ENCODE results near the gene RAB10.

DNA sequence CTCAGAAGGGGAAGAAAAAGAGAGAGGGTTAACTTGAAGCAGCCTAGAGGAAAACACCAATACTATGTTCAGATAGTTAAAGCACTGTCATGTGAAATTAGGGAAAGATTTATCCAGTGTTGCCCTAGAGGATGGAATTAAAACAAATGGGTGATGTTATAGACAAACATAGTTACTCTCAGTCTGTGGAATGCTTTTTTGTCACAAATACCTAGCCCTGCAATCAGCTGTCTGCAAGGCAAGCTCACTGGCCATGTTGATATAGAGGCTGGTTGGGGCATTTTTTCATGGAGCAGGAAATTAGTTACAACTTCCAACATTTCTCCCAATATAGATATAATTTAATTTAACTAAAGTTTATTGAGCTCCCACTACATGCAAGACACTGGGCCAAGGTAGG, 8.4 kb upstream of the RAB10 start:
- TF ChIP-seq TAF1 (IDR thresholded peaks at IDR 0.05; ENCODE audit: low read depth) (no peak), SMC3 (conservative IDR thresholded peaks at IDR 0.05; ENCODE audit: poor library complexity) (no peak), EZH2 (IDR thresholded peaks at IDR 0.05; ENCODE audit: borderline replicate concordance, insufficient read depth, low read length, poor library complexity, severe bottlenecking) (no peak), MXI1 (conservative IDR thresholded peaks at IDR 0.05; ENCODE audit: poor library complexity, severe bottlenecking) (no peak), EP300 (conservative IDR thresholded peaks at IDR 0.05; ENCODE audit: poor library complexity, severe bottlenecking) (no peak)
- TF ChIP-seq, protein P1, sequence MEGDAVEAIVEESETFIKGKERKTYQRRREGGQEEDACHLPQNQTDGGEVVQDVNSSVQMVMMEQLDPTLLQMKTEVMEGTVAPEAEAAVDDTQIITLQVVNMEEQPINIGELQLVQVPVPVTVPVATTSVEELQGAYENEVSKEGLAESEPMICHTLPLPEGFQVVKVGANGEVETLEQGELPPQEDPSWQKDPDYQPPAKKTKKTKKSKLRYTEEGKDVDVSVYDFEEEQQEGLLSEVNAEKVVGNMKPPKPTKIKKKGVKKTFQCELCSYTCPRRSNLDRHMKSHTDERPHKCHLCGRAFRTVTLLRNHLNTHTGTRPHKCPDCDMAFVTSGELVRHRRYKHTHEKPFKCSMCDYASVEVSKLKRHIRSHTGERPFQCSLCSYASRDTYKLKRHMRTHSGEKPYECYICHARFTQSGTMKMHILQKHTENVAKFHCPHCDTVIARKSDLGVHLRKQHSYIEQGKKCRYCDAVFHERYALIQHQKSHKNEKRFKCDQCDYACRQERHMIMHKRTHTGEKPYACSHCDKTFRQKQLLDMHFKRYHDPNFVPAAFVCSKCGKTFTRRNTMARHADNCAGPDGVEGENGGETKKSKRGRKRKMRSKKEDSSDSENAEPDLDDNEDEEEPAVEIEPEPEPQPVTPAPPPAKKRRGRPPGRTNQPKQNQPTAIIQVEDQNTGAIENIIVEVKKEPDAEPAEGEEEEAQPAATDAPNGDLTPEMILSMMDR (IDR thresholded peaks at IDR 0.05; ENCODE audit: poor library complexity, severe bottlenecking): no peak
